Ascending aorta (tissue), 2 donors: ENCODE measurements around the gene ACSF3. TPM values are rescaled to one million over a fixed set of nuclear protein-coding genes. Genes with fewer than 3 reads are reported as not detected.

Experiments used
- DNase-seq, 2 donors: peaks; one replicate each; pipeline ENCODE4 v3.0.0-alpha.2; 2019; ENCODE audit warnings: low spot score in 2 of 2
- H3K27ac ChIP-seq, 2 donors: fragments of 200-600 bp; sonication (generic); one replicate each; pipeline ENCODE4 v1.5.1; 2016 to 2017; ENCODE audit warnings: mild to moderate bottlenecking in 1 of 2
- H3K27me3 ChIP-seq: fragments of 200-600 bp; sonication (generic); one replicate; pipeline ENCODE4 v1.5.1; 2017
- H3K36me3 ChIP-seq, 2 donors: fragments of 200-600 bp; sonication (generic); one replicate each; pipeline ENCODE4 v1.5.1; 2016
- H3K4me1 ChIP-seq, 2 donors: fragments of 200-600 bp; sonication (generic); one replicate each; pipeline ENCODE4 v1.5.1; 2016 to 2017; ENCODE audit warnings: mild to moderate bottlenecking in 1 of 2
- H3K4me3 ChIP-seq, 2 donors: fragments of 200-600 bp; sonication (generic); one replicate each; pipeline ENCODE4 v1.5.1; 2016 to 2017; ENCODE audit warnings: mild to moderate bottlenecking in 1 of 2
- H3K9me3 ChIP-seq, 2 donors: fragments of 200-600 bp; sonication (generic); one replicate each; pipeline ENCODE4 v1.5.1; 2016
- CTCF ChIP-seq, 3 experiments: fragments of 200-600 bp in 2 of 3; fragments of 450-650 bp in 1 of 3; sonication (generic) in 2 of 3; IDR thresholded peaks; one replicate each; pipeline ENCODE4 v1.5.1; 2016 to 2019; ENCODE audit warnings: antibody characterized with exemption in 3 of 3, mild to moderate bottlenecking in 1 of 3, moderate library complexity in 1 of 3
- intact Hi-C: fragments of 100-400 bp; cut with DNase I; formaldehyde crosslinking; loops from one replicate; pipeline ENCODE4 v1.15.1; 2023
- total RNA-seq: library from RNA; depleted of rRNA; stranded (reverse); fragments of >200 nt; gene quantifications from one replicate; pipeline ENCODE4 v1.1.0, GENCODE V29; 2016

The ACSF3 gene
- total RNA-seq, 1 donor from 2014 or later = 5.2 TPM

DNA sequence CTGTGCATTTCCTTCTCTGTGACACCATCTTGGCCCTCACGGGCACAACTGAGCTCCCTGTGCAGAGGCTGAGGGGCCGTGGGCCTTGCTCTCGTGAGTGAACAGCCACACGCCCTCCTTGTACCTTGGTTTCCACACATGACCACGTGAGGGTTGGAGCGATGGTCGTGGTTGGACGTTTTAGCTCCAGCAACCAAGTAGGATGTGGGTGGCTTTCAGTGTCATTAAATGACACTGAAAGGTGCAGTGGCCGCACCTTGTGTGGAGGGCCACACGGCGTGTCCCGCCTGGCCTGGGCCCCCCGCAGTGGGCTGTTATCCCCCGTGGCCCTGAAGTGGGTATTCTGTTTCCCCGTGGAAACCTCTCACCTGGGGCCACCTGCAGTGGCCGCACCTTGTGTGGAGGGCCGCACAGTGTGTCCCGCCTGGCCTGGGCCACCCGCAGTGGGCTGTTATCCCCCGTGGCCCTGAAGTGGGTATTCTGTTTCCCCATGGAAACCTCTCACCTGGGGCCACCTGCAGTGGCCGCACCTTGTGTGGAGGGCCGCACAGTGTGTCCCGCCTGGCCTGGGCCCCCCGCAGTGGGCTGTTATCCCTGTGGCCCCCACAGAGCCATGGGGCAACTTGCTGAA, 28.2 kb downstream of the ACSF3 start:
- Histone ChIP-seq H3K4me3 (no peak overlapping the region), H3K4me1 (no peaks in the 10 kb centered on the region), H3K27me3 (no peaks in the 10 kb centered on the region), H3K9me3 (no peaks in the 10 kb centered on the region), H3K36me3 (peaks cover 56 to 91% of the 10 kb centered on the region in 2 donors), H3K27ac (no peak overlapping the region)
- DNase-seq = no peak
- intact Hi-C loops = no loop called here
- no peak for TF ChIP-seq CTCF (IDR thresholded peaks at IDR 0.05)

DNA sequence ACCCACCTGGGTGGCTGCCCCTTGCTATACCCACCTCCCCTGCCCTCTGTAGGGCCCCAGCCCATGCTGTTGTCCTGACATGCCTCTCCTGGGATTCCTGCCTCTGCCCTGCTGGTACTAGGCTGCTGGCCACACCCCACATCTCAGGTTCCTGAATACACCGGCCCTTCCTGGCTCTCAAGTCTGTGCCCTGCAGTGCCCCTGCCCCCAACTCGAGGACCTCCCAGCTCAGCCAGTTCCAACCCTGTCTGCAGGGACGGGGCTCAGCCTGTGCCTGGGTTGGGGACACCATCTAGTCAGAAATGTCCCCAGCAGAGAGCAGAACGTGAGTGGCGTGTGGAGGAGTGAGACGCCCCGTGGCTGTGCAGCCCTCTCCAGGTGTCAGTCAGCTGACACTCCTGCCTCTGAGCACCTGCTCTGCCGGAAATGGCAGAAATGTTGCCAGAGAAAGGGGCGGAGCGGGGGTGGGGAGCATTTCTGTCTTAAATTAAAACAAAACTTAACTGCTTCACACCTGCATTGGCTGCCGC, 28.7 kb downstream of the ACSF3 start:
- no peak overlapping the region for H3K27ac ChIP-seq
- TF ChIP-seq CTCF (IDR thresholded peaks at IDR 0.05) = no peak
- no peaks in the 10 kb centered on the region for H3K4me1 ChIP-seq
- intact Hi-C loops = no loop called here
- DNase-seq = no peak
- H3K36me3 ChIP-seq = peaks cover 50 to 85% of the 10 kb centered on the region in 2 donors
- no peak overlapping the region for H3K4me3 ChIP-seq
- H3K9me3 ChIP-seq = no peaks in the 10 kb centered on the region
- H3K27me3 ChIP-seq = no peaks in the 10 kb centered on the region

GRCh38 chr16:89123001-89123830, 29.6 kb downstream of the ACSF3 start:
- no peak for DNase-seq
- Histone ChIP-seq H3K4me1 (no peaks in the 10 kb centered on the region), H3K36me3 (peaks cover 41 to 77% of the 10 kb centered on the region in 2 donors), H3K27me3 (no peaks in the 10 kb centered on the region), H3K4me3 (no peak overlapping the region), H3K27ac (no peak overlapping the region), H3K9me3 (no peaks in the 10 kb centered on the region)
- no peak for TF ChIP-seq CTCF (IDR thresholded peaks at IDR 0.05)
- intact Hi-C loops = no loop called here

- intact Hi-C loops = no loop called here
- no peak overlapping the region for H3K4me3 ChIP-seq
- no peak for DNase-seq
- no peaks in the 10 kb centered on the region for H3K9me3 ChIP-seq
- peaks cover 42 to 73% of the 10 kb centered on the region in 2 donors for H3K36me3 ChIP-seq
- TF ChIP-seq CTCF (IDR thresholded peaks at IDR 0.05) = no peak
- no peaks in the 10 kb centered on the region for H3K4me1 ChIP-seq
- no peak overlapping the region for H3K27ac ChIP-seq
- no peaks in the 10 kb centered on the region for H3K27me3 ChIP-seq
Observed at GRCh38 chr16:89123831-89124100, 30.1 kb downstream of the ACSF3 start.

DNA sequence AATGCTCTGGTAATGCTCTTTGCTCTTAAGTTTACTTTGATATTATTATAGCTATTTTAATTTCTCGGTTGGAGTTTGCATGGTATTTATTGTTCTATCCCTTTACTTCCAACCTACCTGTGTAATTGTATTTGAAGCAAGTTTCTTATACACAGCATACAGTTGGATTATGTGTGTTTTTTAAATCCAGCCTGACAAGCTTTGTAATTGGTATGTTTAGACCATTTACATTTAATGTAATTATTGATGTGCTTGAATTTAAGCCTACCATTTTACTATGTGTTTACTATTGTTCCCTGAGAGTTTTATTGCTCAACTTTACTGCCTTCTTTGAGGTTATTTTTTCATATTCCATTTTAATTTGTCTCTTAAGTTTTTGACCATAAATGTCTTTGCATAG, 35.7 kb downstream of the ACSF3 start:
- Histone ChIP-seq H3K27me3 (no peaks in the 10 kb centered on the region), H3K4me3 (no peak overlapping the region), H3K4me1 (no peaks in the 10 kb centered on the region), H3K9me3 (no peaks in the 10 kb centered on the region), H3K27ac (no peak overlapping the region), H3K36me3 (peaks cover 31 to 46% of the 10 kb centered on the region in 2 donors)
- intact Hi-C loops = no loop called here
- TF ChIP-seq CTCF (IDR thresholded peaks at IDR 0.05) = no peak
- DNase-seq = no peak
